IPS-18a (cell line): ENCODE data around the gene FIG4.
"Not testable (repeated sequence)": the region's sequence is repeated elsewhere in the genome, so short reads cannot be mapped to it uniquely, and the experiment has no call there.

Experiments
- H3K27ac ChIP-seq: one replicate; pipeline ENCODE4 v1.5.1; 2013; ENCODE audit warnings: low read length
- H3K27me3 ChIP-seq: one replicate; pipeline ENCODE4 v1.6.1; 2013; ENCODE audit warnings: mild to moderate bottlenecking, low read length; ENCODE audit not compliant: control insufficient read depth, insufficient read depth
- H3K36me3 ChIP-seq: one replicate; pipeline ENCODE4 v1.6.1; 2013; ENCODE audit warnings: low read depth, low read length; ENCODE audit not compliant: control insufficient read depth
- H3K4me1 ChIP-seq: one replicate; pipeline ENCODE4 v1.6.1; 2013; ENCODE audit warnings: low read depth, low read length; ENCODE audit not compliant: control insufficient read depth
- H3K4me3 ChIP-seq: one replicate; pipeline ENCODE4 v1.5.1; 2013; ENCODE audit warnings: low read length
- H3K9ac ChIP-seq: one replicate; pipeline ENCODE4 v1.6.1; 2013; ENCODE audit warnings: mild to moderate bottlenecking, low read length, moderate library complexity
- H3K9me3 ChIP-seq: one replicate; pipeline ENCODE4 v1.6.1; 2013; ENCODE audit warnings: low read depth, low read length; ENCODE audit not compliant: control insufficient read depth

Gene FIG4

DNA sequence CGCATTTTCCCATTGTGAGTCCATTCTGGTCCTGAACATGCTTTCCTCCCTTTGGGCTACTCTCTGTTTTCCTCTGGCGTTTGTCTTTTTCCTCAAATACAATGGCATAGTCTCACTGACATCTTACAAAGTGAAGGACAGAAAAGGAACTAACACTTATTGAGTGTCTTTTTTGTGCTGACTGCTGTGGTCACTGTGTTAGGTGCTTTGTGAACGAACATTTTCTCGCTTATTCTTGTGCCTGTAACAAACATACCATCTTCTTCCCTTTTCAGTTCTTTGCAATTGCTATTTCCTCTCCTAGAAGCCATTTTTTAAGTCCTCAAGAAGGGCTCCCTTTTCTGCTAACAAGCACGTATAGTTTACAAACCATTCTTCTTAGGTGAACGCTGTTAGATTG, 15.4 kb downstream of the FIG4 start:
- Histone ChIP-seq H3K9me3 (no peaks in the 10 kb centered on the region), H3K27me3 (no peaks in the 10 kb centered on the region), H3K4me1 (peaks cover 8% of the 10 kb centered on the region), H3K36me3 (no peaks in the 10 kb centered on the region), H3K27ac (no peak overlapping the region), H3K9ac (no peak overlapping the region), H3K4me3 (no peak overlapping the region)

DNA sequence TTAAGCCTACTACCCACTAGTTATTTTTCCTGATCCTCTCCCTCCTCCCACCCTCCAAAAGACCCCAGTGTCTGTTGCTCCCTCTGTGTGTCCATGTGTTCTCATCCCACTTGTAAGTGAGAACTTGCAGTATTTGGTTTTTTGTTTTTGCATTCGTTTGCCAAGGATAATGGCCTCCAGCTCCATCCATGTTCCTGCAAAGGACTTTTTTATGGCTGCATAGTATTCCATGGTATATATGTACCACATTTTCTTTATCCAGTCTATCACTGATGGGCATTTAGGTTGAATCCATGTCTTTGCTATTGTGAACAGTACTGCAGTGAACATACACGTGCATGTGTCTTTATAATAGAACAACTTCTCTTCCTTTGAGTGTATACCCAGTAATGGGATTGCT, 17.0 kb downstream of the FIG4 start:
- not testable (repeated sequence) for H3K9ac ChIP-seq, H3K36me3 ChIP-seq, H3K27me3 ChIP-seq, H3K4me1 ChIP-seq, H3K4me3 ChIP-seq, H3K9me3 ChIP-seq, H3K27ac ChIP-seq

GRCh38 chr6:109713097-109713496, 22.0 kb downstream of the FIG4 start:
- no peak overlapping the region for H3K4me3 ChIP-seq
- no peaks in the 10 kb centered on the region for H3K36me3 ChIP-seq
- no peaks in the 10 kb centered on the region for H3K9me3 ChIP-seq
- no peaks in the 10 kb centered on the region for H3K4me1 ChIP-seq
- no peak overlapping the region for H3K9ac ChIP-seq
- no peaks in the 10 kb centered on the region for H3K27me3 ChIP-seq
- H3K27ac ChIP-seq: no peak overlapping the region

- Histone ChIP-seq H3K4me3 (no peak overlapping the region), H3K27me3 (no peaks in the 10 kb centered on the region), H3K4me1 (no peaks in the 10 kb centered on the region), H3K27ac (no peak overlapping the region), H3K9ac (no peak overlapping the region), H3K9me3 (no peaks in the 10 kb centered on the region), H3K36me3 (no peaks in the 10 kb centered on the region)
Observed at GRCh38 chr6:109714166-109714565, 23.1 kb downstream of the FIG4 start.

DNA sequence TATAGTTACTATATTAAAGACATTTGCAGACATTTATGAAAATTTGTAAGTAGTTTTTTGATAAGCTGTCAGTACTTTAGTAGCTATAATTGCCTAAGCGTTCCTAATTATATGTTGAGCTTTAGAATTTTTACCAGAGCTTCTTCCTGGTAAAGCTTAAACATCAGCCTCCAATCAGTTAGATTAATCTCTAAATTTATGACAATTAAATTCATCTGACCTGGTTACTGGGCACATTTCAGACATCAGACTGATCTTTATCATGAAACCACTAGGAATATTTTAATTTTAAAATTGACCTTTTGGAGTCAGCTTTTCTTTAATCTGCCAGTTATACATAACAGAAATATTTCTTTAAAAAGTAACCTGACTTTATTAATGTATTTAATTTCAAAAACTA, 23.5 kb downstream of the FIG4 start:
- Histone ChIP-seq H3K27ac (no peak overlapping the region), H3K27me3 (no peaks in the 10 kb centered on the region), H3K36me3 (no peaks in the 10 kb centered on the region), H3K4me1 (no peaks in the 10 kb centered on the region), H3K9me3 (no peaks in the 10 kb centered on the region), H3K4me3 (no peak overlapping the region), H3K9ac (no peak overlapping the region)

GRCh38 chr6:109715616-109716015, 24.5 kb downstream of the FIG4 start:
- H3K27ac ChIP-seq: no peak overlapping the region
- H3K36me3 ChIP-seq: no peaks in the 10 kb centered on the region
- H3K9ac ChIP-seq: no peak overlapping the region
- no peak overlapping the region for H3K4me3 ChIP-seq
- H3K4me1 ChIP-seq: no peaks in the 10 kb centered on the region
- no peaks in the 10 kb centered on the region for H3K27me3 ChIP-seq
- H3K9me3 ChIP-seq: no peaks in the 10 kb centered on the region

DNA sequence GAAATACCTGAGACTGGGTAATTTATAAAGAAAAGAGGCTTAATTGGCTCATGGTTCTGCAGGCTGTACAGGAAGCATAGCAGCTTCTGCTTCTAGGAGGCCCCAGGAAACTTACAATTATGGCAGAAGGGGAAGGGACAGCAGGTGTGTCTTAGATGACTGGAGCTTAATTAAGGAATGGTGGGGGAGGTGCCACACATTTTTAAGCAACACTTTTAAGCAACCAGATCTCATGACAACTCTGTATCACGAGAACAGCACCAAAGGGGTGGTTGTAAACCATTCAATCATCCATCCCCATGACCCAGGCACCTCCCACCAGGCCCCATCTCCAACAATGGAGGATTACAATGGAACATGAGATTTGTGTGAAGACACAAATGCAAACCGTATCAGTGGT, 26.9 kb downstream of the FIG4 start:
- Histone ChIP-seq H3K4me3 (no peak overlapping the region), H3K9ac (no peak overlapping the region), H3K27ac (no peak overlapping the region), H3K9me3 (no peaks in the 10 kb centered on the region), H3K27me3 (no peaks in the 10 kb centered on the region), H3K4me1 (no peaks in the 10 kb centered on the region), H3K36me3 (no peaks in the 10 kb centered on the region)

GRCh38 chr6:109718991-109719390, 27.9 kb downstream of the FIG4 start:
- H3K27ac ChIP-seq: no peak overlapping the region
- no peaks in the 10 kb centered on the region for H3K4me1 ChIP-seq
- no peaks in the 10 kb centered on the region for H3K9me3 ChIP-seq
- H3K36me3 ChIP-seq: no peaks in the 10 kb centered on the region
- H3K4me3 ChIP-seq: no peak overlapping the region
- no peak overlapping the region for H3K9ac ChIP-seq
- H3K27me3 ChIP-seq: no peaks in the 10 kb centered on the region

DNA sequence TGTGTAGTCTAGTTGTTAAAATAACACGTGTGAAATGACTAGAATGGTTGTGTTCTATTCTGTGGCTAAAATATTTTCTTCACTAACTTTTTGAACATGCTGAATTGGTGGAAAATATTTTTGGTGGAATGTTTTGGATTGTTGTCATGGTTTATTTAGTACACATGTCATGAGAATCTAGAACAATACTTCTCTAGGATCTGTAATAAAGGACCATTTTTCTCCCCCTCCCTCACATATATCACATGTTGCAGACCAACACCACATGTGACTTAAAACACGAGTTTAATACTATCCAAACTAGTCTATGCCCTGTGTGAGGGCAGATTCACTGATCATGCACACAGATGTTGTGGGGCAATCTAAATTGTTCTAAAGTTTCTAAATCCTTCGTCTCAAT, 29.2 kb downstream of the FIG4 start:
- Histone ChIP-seq H3K4me3 (no peak overlapping the region), H3K27ac (no peak overlapping the region), H3K9ac (no peak overlapping the region), H3K4me1 (no peaks in the 10 kb centered on the region), H3K36me3 (no peaks in the 10 kb centered on the region), H3K9me3 (no peaks in the 10 kb centered on the region), H3K27me3 (no peaks in the 10 kb centered on the region)

- Histone ChIP-seq H3K36me3 (no peaks in the 10 kb centered on the region), H3K9ac (no peak overlapping the region), H3K4me1 (no peaks in the 10 kb centered on the region), H3K4me3 (no peak overlapping the region), H3K27me3 (no peaks in the 10 kb centered on the region), H3K27ac (no peak overlapping the region), H3K9me3 (no peaks in the 10 kb centered on the region)
Observed at GRCh38 chr6:109722011-109722410, 30.9 kb downstream of the FIG4 start.

- no peaks in the 10 kb centered on the region for H3K9me3 ChIP-seq
- H3K4me1 ChIP-seq: no peaks in the 10 kb centered on the region
- H3K27ac ChIP-seq: no peak overlapping the region
- H3K27me3 ChIP-seq: no peaks in the 10 kb centered on the region
- no peak overlapping the region for H3K9ac ChIP-seq
- no peaks in the 10 kb centered on the region for H3K36me3 ChIP-seq
- no peak overlapping the region for H3K4me3 ChIP-seq
Observed at GRCh38 chr6:109722564-109723254, 31.6 kb downstream of the FIG4 start.

DNA sequence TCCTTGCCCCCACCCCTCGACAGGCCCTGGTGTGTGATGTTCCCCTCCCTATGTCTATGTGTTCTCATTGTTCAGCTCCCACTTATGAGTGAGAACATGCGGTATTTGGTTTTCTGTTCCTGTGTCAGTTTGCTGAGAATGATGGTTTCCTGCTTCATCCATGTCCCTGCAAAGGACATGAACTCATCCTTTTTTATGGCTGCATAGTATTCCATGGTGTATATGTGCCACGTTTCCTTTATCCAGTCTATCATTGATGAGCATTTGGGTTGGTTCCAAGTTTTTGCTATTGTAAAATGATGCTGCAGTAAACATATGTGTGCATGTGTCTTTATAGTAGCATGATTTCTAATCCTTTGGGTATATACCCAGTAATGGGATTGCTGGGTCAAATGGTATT, 34.2 kb downstream of the FIG4 start:
- not testable (repeated sequence) for H3K36me3 ChIP-seq, H3K27ac ChIP-seq, H3K27me3 ChIP-seq, H3K4me3 ChIP-seq, H3K4me1 ChIP-seq, H3K9ac ChIP-seq, H3K9me3 ChIP-seq
